GM18517 (cell line): Measurements from ENCODE around the gene CDH4.

Experiments used
- ATAC-seq: cut with Tn5 transposase; IDR thresholded peaks from one replicate; pipeline ENCODE4 v1.9.1; 2021; ENCODE audit warnings: mild to moderate bottlenecking, moderate library complexity; ENCODE audit not compliant: unreplicated experiment

CDH4 gene

GRCh38 chr20:61722146-61722678 is 470.2 kb downstream of the CDH4 start:
- ATAC-seq = no peak

- ATAC-seq = no peak
Observed at GRCh38 chr20:61723529-61724257, 471.6 kb downstream of the CDH4 start.

DNA sequence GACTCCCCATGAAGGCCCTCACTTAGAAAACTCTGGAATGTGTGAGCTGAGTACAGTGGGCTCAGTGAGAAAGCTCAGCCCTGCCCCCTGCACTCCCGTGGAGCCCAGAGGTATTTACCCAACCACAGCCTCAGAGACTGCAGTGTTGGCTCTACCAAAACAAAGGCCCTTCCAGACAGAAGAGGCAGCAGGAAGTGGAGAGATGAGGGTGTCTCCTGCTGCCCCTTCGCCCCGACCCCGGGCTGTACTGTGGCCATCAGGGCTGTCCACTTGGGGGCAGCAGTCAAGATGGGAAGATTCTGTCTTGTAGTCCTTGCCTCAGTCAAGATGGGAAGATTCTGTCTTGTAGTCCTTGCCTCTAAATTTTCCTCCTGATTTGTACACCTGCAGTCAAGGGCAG is 472.3 kb downstream of the CDH4 start:
- ATAC-seq = no peak

GRCh38 chr20:61725145-61725544 is 473.1 kb downstream of the CDH4 start:
- ATAC-seq = no peak

DNA sequence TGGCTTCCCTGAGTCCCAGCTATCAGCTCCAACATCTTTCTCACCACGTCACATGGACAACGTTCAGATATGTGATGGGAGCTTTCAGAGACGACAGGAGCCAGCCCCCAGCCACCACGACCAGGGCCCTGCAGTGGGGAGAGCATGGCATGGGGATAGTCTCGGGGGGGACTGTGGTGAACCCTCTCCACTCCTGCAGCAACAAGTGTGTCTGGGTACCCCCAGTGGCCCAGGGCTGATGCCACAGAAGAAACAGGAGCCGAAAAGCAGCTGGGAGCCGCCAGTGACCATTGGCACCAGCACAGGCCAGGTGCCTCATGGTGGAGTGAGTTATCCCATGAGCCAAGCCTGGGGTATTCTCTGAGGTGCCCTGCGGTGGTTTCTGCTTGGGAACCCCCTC is 473.9 kb downstream of the CDH4 start:
- no peak for ATAC-seq

- ATAC-seq = no peak
Observed at GRCh38 chr20:61726979-61727378, 474.9 kb downstream of the CDH4 start.

DNA sequence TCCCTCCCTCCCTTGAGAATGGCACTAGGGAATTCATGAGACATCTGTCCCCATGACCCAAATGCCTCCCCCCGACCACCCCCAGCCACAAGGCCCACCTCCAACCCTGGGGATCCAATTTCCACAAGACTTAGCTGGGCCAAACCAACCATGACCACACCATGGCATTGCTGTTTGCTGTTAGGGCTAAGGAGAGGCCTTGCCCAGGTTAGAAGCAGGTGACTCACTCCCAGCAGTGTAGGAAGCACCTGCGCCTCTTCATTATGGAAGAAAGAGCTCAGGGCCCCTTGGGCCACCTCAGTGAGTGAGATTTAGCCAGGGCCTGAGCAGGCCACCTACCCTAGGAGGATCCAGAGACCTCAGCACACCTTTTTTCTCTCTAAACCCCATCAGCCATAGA is 475.7 kb downstream of the CDH4 start:
- ATAC-seq = no peak

- ATAC-seq = no peak
Observed at GRCh38 chr20:61728326-61728725, 476.3 kb downstream of the CDH4 start.

- ATAC-seq = no peak
Observed at GRCh38 chr20:61728786-61729770, 477.0 kb downstream of the CDH4 start.

DNA sequence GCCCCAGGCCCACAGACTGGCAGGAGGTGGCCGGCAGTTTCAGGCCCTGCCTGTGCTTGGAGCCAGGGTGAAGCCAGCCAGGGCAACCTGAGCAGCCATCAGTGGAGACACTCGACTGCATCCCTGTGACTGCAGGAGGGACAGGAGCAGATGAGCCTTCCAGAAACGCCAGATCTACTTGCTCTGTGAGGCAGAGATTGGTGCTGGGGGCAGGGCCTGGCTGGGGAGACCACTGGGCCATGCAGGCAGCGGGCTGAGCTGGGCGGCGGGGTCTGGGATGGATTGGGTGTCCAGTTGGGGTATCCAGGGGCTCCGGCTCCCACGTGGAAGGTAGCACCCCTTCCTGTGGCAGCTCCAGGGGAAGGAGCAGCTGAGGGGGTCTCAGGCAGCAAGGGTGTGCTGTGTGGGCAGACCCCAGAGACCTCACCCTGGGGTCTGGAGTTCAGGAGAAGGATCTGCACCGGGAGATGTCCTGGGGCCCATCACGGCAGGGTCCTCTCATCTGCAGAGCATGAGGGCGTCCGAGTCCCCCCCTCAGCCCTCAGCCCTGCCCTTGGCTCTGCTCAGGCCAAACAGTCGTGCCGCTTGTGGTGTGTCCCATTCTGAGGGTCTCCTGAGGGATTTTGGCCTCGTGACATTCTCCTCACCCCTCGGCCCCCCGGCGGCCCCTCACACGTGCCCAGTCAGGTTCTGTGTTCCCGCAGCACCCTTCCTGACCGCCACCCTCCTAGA is 478.7 kb downstream of the CDH4 start:
- ATAC-seq = no peak

DNA sequence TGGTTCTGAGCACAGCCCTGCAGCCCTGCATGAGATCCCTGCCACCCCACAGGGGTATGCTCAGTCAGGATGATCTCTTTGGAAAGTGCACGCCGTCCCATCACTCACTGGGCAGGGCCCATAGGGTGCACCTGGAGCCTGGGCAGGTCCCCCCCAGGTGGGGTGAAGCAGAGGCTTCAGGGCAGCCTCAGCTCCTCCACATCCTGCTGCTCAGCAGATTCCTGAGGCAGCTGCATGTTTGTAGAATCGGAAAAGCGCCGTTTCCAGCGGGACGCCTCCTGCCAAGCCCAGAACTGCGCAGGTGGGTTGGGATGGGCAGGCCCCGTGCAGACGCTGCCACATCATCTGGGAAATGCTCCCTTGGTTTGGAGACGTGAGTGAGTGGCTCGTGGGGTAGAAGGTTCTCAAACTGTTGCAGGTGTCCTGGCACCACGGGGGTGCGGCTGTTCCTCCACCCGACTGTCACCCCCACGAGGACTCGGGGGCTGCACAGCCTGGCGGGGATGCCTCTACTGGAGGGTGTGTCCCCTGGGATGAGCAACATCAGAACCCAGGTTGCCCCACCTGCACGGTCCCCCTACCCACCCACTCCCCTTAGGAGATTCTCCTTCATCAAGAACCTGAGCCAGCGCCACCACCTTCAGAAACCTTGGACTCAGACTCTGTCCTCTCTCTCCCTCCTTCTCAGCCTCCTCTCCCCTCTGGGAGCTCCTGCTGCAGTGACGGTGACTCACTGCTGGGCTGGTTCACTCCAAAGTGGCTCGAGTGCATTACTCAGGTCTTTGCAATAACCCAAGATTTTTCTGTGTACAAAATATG is 479.5 kb downstream of the CDH4 start:
- no peak for ATAC-seq

DNA sequence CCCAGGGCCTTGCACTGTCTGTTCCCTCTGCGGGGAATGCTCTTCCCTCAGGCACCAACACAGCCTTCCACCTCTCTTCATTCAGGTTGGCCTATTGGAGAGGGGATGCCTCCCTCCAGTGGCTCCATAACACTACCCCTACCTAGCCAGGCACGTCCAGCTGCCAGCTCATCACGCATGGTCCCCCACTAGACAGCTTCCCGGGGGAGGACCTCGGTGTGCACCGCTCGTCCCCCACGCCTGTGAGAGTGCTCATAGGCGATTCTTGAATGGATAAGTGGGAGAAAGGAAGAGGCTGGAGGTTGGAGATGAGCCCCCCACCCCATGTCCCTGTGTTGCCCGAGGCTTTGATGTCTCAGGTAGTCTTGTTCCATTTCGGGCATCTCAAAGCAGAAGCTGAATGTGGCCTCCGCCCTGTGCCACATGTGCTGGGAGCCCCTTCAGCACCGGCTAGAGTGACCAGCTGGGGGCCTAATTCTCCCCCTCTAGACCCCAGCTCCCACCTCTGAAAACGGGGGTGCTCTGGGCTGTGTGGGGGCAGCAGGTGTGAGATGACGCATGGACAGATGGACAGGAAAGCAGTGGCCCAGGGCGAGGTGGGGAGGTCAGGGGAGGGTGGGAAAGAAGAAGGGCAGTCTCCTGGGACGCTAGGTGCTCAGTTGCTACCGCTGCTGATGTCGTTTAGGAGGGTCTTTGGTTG is 480.6 kb downstream of the CDH4 start:
- ATAC-seq = no peak

GRCh38 chr20:61733216-61733615 is 481.2 kb downstream of the CDH4 start:
- ATAC-seq = no peak

DNA sequence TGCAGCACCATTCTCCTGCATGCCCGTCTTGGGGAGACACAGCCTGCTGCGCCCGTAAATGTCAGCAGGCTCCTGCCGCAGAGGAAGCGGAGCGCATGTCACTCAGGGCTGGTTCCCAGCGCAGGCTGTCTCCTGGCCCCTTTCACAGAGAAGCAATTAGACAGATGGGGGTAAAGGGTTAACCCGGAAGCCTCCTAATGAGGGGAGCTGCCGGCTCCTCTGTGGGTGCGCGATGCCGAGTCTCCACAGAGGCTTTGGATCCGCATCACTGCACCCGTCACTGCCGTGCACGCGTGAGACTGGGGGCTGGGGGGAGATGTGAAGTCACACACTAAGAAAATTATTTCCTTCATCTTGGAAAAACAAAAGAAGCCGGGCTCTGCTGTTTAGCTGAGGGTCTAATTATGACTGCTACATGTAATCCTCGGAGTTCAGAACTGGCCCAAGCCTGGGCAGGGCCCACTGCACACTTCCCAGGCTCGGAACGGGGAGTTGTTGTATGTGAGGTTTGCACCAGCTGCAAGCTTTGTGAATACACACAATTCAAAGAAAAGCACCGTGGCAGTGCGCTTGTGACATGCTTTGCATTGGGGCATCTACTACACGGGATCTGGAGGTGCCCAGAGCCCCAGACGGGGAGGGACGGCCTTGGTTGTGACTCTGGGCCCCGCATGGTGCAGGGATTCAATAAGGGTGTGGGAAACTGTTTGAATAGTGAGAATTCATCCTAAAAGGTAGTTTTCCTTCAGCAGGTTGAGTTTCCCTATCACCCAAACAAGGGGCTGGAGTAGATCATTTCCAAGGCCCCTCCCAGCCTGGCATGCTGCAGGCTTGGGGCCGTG is 482.1 kb downstream of the CDH4 start:
- no peak for ATAC-seq

GRCh38 chr20:61734733-61735502 is 482.9 kb downstream of the CDH4 start:
- ATAC-seq = no peak

- no peak for ATAC-seq
Observed at GRCh38 chr20:61735503-61735785, 483.4 kb downstream of the CDH4 start.

- no peak for ATAC-seq
Observed at GRCh38 chr20:61736001-61736635, 484.1 kb downstream of the CDH4 start.
